Activated T-helper 1 cell treated with anti-CD3 and anti-CD28 coated beads, Interleukin-12 subunit alpha, Interleukin-12 subunit beta, Interleukin-2, Interleukin-4 antibody, amounts not matched to agents 30 ng/mL and 10 ng/mL and 1 ng/mL, durations not matched to agents 14 hours and 24 hours and 36 hours (primary cell): ENCODE measurements around the gene STPG3. TPM values are rescaled to one million over a fixed set of nuclear protein-coding genes. Genes with fewer than 3 reads are reported as not detected.

ENCODE experiments used
- DNase-seq: peaks from one replicate; pipeline ENCODE4 v3.0.0; 2021; ENCODE audit warnings: low spot score
- H3K27ac Mint-ChIP-seq: one replicate; pipeline ENCODE4 v1.8.0; 2021; ENCODE audit warnings: mild to moderate bottlenecking, mixed read lengths
- H3K27me3 Mint-ChIP-seq: one replicate; pipeline ENCODE4 v1.8.0; 2022; ENCODE audit warnings: mild to moderate bottlenecking, moderate library complexity, mixed read lengths; ENCODE audit not compliant: insufficient read depth
- H3K36me3 Mint-ChIP-seq: one replicate; pipeline ENCODE4 v1.8.0; 2021; ENCODE audit warnings: low read depth, mixed read lengths
- H3K4me1 Mint-ChIP-seq: one replicate; pipeline ENCODE4 v1.8.0; 2021; ENCODE audit warnings: low read depth, mixed read lengths
- H3K4me3 Mint-ChIP-seq: one replicate; pipeline ENCODE4 v1.8.0; 2021; ENCODE audit warnings: mild to moderate bottlenecking, moderate library complexity, mixed read lengths
- H3K9me3 Mint-ChIP-seq: one replicate; pipeline ENCODE4 v1.8.0; 2021; ENCODE audit warnings: mixed read lengths
- intact Hi-C: fragments of 100-400 bp; cut with micrococcal nuclease; formaldehyde crosslinking; loops from one replicate; pipeline ENCODE4 v1.15.1; 2024
- total RNA-seq: library from RNA; stranded (reverse); gene quantifications from 2 replicates; pipeline ENCODE4 v1.2.3, GENCODE V29; 2022

The STPG3 gene
- total RNA-seq, 1 donor from 2014 or later: 1.2 TPM

- Mint-ChIP-seq H3K27me3 (peaks cover 43% of the 10 kb centered on the region), H3K36me3 (no peaks in the 10 kb centered on the region), H3K4me1 (peaks cover 13% of the 10 kb centered on the region), H3K4me3 (no peak overlapping the region), H3K9me3 (no peaks in the 10 kb centered on the region), H3K27ac (no peak overlapping the region)
- DNase-seq: no peak
- intact Hi-C loops: no loop called here
Measured at GRCh38 chr9:137299203-137299565, 48.1 kb downstream of the STPG3 start.

DNA sequence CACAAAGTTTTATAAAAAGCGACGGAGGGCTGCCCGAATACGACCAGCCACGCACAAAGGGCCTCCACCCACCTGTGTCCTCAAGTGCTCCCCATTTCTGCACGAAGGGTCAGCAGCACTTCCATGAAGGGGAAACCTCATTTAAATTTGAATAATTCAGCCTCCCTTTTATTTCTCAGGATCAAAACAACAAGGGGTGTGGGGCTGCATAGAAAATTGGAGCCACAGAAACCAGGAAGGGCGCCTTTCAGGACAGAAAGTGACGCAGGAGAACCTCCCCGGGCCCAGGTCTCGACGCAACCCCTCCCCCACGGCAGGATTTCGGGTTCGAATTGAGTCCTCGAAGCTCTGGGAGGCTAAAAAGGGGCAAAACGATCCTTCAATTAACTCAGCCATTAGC lies 48.9 kb downstream of the STPG3 start:
- intact Hi-C loops: no loop called here
- Mint-ChIP-seq H3K27ac (no peak overlapping the region), H3K4me1 (peaks cover 9% of the 10 kb centered on the region), H3K27me3 (peaks cover 37% of the 10 kb centered on the region), H3K36me3 (no peaks in the 10 kb centered on the region), H3K4me3 (peak overlapping the region; percentile 71), H3K9me3 (no peaks in the 10 kb centered on the region)
- DNase-seq: no peak

GRCh38 chr9:137300567-137301080 lies 49.5 kb downstream of the STPG3 start:
- no peaks in the 10 kb centered on the region for H3K9me3 Mint-ChIP-seq
- H3K27me3 Mint-ChIP-seq: peaks cover 37% of the 10 kb centered on the region
- no peaks in the 10 kb centered on the region for H3K36me3 Mint-ChIP-seq
- DNase-seq: no peak
- peak overlapping the region; percentile 87 for H3K4me3 Mint-ChIP-seq
- intact Hi-C loops: no loop called here
- peaks cover 9% of the 10 kb centered on the region for H3K4me1 Mint-ChIP-seq
- H3K27ac Mint-ChIP-seq: peak overlapping the region; percentile 71

DNA sequence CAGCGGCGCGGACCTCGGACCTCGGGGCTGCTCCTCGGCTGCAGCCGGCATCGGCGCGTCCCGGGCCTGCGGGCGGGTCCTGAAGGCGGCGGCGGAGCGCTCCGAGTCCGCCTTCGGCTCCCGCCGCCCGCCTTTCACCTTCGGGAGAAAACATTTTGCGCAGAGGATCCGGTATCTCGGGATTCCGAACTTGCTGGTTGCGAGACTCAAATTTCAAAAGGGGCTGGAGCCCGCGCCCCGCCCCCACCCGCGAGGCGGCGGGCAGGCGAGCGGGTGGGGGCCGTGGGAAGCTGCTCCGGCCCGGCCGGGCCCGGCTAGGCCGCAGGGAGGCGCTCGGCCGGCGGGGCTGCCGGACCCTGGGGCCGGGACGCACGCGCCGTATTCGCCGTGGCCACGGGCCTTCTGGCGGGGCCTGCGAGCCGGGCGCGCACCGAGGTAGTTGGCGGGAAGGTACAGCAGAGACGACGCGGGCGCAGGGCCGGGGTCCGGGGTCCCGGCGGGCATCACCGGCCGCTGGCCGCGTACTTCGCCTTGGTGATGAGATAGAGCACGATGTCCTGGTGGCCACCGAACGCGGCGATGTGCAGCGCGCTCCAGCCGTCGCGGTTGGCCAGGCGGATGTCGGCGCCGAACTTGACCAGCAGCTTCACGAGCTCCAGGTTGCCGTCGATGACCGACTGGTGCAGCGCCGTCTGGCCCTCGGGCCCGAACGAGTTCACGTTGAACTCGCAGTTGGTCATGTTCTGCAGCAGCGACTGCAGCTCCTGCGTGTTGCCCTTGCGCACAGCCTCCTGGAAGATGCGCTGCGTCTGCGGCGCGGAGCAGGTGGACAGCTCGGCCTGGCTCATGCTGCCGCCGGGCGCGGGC lies 50.2 kb downstream of the STPG3 start:
- Mint-ChIP-seq H3K27me3 (peaks cover 36% of the 10 kb centered on the region), H3K9me3 (no peaks in the 10 kb centered on the region), H3K4me3 (peak overlapping the region; percentile 87), H3K36me3 (no peaks in the 10 kb centered on the region), H3K4me1 (peaks cover 9% of the 10 kb centered on the region), H3K27ac (peak overlapping the region; percentile 71)
- intact Hi-C loops: no loop called here
- no peak for DNase-seq

DNA sequence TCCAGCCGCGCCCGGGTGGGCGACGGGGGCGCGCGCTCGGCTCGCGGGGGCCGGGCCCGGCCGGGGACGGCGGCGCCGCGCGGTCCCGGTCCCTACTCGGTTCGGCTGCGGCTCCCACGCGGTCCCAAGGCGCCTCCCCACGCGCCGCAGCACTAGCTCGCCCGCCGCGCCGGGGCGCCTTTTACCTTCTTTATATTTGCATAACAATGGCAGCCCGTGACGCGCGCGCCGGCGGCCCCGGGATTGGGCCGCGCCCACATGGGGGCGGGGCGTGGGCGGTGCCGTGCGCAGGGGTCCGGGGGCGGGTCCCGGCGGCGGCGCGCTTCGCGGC lies 51.0 kb downstream of the STPG3 start, which contains the start of gene NRARP:
NRARP (minus strand) TSS at position 154 of the 331 bp plus-strand sequence. CDS start 343 bp downstream, outside the sequence.
- no peaks in the 10 kb centered on the region for H3K9me3 Mint-ChIP-seq
- intact Hi-C loops: loop anchor here (1.0 kb wide), 2 partner anchors 8 to 121 kb away; partner anchors contain the start of genes EXD3 and NOXA1
- H3K27me3 Mint-ChIP-seq: peaks cover 29% of the 10 kb centered on the region
- H3K36me3 Mint-ChIP-seq: no peaks in the 10 kb centered on the region
- H3K4me3 Mint-ChIP-seq: peak within 1 kb of the TSS; percentile 74
- peak; percentile 91 for DNase-seq
- peaks cover 9% of the 10 kb centered on the region for H3K4me1 Mint-ChIP-seq
- peak within 1 kb of the TSS; percentile 18 for H3K27ac Mint-ChIP-seq

DNA sequence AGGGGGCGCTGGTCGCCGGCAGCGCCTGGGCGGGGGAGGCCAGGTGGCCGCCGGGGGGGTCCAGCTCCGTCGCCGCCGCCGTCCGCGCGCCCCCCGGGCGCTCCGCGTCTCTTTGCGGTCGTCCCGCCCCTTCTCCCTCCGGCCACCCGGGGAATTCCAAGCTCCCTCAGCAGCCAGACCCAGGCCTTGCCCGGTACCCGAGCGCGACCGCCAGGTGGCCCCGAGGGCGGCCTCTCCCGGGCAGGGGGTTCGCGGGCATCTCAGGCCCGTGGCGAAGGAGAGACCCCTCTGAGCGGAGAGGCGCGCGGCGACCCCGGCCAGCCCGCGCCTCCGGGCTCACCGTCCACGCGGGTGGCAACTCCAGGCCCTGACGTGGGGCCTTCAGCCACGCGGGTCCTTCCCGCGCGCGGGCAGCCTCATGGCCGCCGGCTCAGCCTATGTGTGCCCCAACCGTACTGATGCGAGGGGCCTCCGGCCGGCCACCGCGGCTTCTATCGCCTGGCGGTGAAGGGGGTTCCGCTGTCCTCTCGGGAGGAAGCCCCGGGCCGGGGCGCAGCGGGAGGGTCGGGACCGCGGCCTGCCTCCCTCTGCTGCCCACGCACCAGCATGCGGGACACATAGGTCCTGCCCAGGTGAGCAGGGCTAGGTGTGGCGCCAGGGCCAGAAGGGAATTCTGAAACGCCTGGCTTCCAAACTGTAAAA lies 51.5 kb downstream of the STPG3 start:
- Mint-ChIP-seq H3K4me1 (peaks cover 9% of the 10 kb centered on the region), H3K36me3 (no peaks in the 10 kb centered on the region), H3K27ac (no peak overlapping the region), H3K27me3 (peaks cover 24% of the 10 kb centered on the region), H3K4me3 (no peak overlapping the region), H3K9me3 (no peaks in the 10 kb centered on the region)
- no peak for DNase-seq
- intact Hi-C loops: loop anchor here (1.0 kb wide), 2 partner anchors 8 to 121 kb away; partner anchors contain the start of genes EXD3 and NOXA1

Other genes with a start within 250 kb of the STPG3 start
- 25.7 and 26.9 TPM in 2 replicates for gene ABCA2, start 223.0 kb upstream of the STPG3 start, total RNA-seq
- gene FUT7, start 219.2 kb upstream of the STPG3 start, total RNA-seq: 0.16 and 0.22 TPM in 2 replicates
- gene NPDC1, start 205.1 kb upstream of the STPG3 start, total RNA-seq: 78.2 and 80.1 TPM in 2 replicates
- gene ENTPD2, start 197.2 kb upstream of the STPG3 start, total RNA-seq: not detected in 2 replicates
- 23.9 and 25.1 TPM in 2 replicates for gene SAPCD2, start 180.7 kb upstream of the STPG3 start, total RNA-seq
- gene UAP1L1, start 173.8 kb upstream of the STPG3 start, total RNA-seq: 13.9 and 14.9 TPM in 2 replicates
- 48.1 and 53.6 TPM in 2 replicates for gene MAN1B1, start 164.3 kb upstream of the STPG3 start, total RNA-seq
- gene DPP7, start 136.6 kb upstream of the STPG3 start, total RNA-seq: 371 and 394 TPM in 2 replicates
- gene GRIN1, start 112.1 kb upstream of the STPG3 start, total RNA-seq: 0.05 TPM in 2 replicates
- gene LRRC26, start 81.2 kb upstream of the STPG3 start, total RNA-seq: 0.21 TPM in 1 of 2 replicates, not detected in the other
- not detected in 2 replicates for gene TMEM210, start 79.2 kb upstream of the STPG3 start, total RNA-seq
- 62.5 and 63.6 TPM in 2 replicates for gene ANAPC2, start 62.7 kb upstream of the STPG3 start, total RNA-seq
- 101 and 105 TPM in 2 replicates for gene SSNA1, start 62.6 kb upstream of the STPG3 start, total RNA-seq
- 15.6 and 17.2 TPM in 2 replicates for gene TPRN, start 50.5 kb upstream of the STPG3 start, total RNA-seq
- gene TMEM203, start 45.6 kb upstream of the STPG3 start, total RNA-seq: 40.5 and 41.5 TPM in 2 replicates
- gene NDOR1, start 45.6 kb upstream of the STPG3 start, total RNA-seq: 42.4 and 48.9 TPM in 2 replicates
- 9.3 and 11.0 TPM in 2 replicates for gene RNF208, start 29.0 kb upstream of the STPG3 start, total RNA-seq
- 0.49 and 0.60 TPM in 2 replicates for gene CYSRT1, start 26.1 kb upstream of the STPG3 start, total RNA-seq
- gene RNF224, start 23.8 kb upstream of the STPG3 start, total RNA-seq: 0.29 TPM in 1 of 2 replicates, not detected in the other
- not detected in 2 replicates for gene SLC34A3, start 20.4 kb upstream of the STPG3 start, total RNA-seq
- gene TUBB4B, start 10.0 kb upstream of the STPG3 start, total RNA-seq: 277 and 280 TPM in 2 replicates
- gene NELFB, start 4.0 kb downstream of the STPG3 start, total RNA-seq: 70.8 and 72.1 TPM in 2 replicates
- gene TOR4A, start 26.4 kb downstream of the STPG3 start, total RNA-seq: 11.6 and 11.7 TPM in 2 replicates
- 15.2 and 15.4 TPM in 2 replicates for gene NRARP, start 51.0 kb downstream of the STPG3 start, total RNA-seq
- 4.8 and 4.9 TPM in 2 replicates for gene EXD3, start 171.9 kb downstream of the STPG3 start, total RNA-seq
- gene NOXA1, start 172.1 kb downstream of the STPG3 start, total RNA-seq: 0.49 and 0.54 TPM in 2 replicates
- gene ENTPD8, start 190.1 kb downstream of the STPG3 start, total RNA-seq: not detected in 2 replicates
- 57.2 and 58.9 TPM in 2 replicates for gene NSMF, start 208.0 kb downstream of the STPG3 start, total RNA-seq